Urothelium cell line (cell line): ENCODE measurements around the gene EBF4.
A peak's percentile ranks its signal among the peaks of the same experiment; 100 is the strongest.

ENCODE experiments used
- DNase-seq: peaks from one replicate; pipeline ENCODE4 v3.0.0; 2011; ENCODE audit warnings: low spot score, mixed read lengths
- FAIRE-seq: peaks from 2 replicates; lab custom pipeline; 2011; peaks lifted over from hg19 to GRCh38; lab: Jason Lieb, UNC

The EBF4 gene

DNA sequence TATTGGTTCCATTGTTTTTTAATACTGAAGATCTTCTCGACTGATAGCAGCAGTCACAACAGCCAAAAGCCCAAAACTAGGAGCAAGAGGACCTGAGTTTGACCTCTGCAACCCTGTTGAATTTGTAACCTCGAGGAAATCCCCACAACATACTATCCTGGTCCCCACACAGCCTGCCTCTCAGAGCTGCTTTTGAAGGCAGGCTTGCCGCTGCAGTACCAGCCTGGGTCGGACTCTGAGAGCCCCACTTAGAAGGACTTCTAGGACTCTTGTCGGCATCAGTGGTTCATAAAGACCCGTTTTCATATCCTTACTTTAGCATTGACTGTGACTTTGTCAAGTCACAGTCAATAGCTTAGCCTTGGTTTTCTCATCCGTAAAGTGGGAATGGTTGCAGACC, 49.3 kb downstream of the EBF4 start:
- FAIRE-seq = no peak
- no peak for DNase-seq

DNA sequence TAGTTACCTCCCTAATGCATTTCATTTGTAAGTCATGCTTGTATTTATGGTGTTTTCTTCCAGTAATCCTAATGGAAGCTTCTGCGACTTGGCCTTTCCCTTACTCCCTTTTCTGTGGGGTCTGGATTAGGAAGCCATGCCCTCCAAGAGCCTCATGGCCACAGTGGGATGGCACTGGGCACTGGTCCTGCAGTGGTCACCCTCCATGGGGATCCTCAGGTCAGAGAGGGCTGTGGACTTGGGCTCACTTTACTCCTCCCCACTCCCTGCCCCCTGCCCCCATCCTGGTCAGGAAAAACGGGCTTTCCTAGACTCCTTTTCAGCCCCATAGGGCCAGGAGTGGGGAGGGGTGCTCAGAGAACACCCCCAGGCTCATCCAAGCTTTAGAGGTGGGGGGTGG, 49.9 kb downstream of the EBF4 start:
- DNase-seq (no peak), FAIRE-seq (no peak)

DNA sequence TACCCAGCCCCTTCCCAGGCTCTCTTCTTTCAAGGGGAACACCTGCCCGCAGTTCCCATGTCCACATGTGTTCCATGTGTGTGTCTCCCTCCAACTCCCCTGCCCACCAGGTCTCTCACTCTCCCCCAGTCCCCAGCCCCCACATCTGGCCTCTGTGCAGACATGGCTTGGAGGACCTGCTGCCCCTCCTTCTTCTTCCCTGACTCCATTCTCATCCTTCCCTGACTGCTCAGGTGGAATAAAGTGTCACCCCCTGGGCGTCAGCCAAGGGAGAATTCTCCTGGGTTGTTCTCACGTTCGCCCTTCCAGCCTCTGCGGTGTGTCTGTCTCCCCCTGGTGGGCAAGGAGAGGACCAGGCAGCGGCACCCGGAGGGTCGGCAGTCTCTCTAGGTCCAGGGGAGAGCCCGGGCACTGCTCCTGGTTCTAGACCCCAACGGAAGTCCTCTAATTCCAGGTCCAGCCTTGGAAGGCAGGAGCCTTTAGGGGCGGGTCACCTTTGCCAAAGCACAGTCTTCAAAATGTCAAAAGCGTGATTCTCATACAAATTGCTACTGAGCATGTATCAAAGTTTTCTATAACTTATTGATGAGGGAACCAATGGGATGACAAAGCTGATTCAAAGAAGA, 50.5 kb downstream of the EBF4 start:
- DNase-seq (peak; percentile 79), FAIRE-seq (no peak)

- FAIRE-seq = no peak
- DNase-seq = no peak
Measured at GRCh38 chr20:2745060-2745910, 52.7 kb downstream of the EBF4 start.

DNA sequence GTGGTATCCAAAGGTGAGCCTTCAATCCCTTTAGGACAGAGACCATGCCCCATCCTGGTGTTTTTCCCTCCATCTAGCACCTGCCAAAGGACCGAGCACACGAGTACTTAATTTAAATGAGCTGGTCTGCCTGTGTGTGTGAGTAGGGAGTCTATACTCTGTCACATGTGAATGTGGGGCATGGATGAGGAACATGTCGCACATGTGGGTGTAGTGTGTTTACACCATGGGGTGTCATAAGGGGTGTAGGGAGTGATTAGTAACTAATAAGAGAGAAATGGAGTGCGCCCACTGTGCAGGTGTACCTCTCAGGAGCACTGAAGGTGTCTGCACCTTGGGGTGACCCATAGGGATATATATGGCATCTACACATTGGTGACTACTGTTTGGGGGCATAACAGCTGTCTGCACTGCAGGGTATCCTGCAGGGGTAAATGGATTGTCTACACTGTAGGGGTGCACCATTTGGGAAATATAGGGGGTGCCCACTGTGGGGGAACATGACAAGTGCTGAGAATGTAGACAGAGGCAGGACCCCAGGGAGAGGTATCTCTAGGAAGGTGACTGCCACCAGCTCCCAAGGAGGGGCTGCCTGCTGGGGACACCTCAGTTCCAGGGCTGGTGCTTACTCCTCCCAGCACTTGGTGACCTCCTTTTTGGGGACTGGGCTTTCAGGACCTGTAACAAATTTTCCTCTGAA, 53.5 kb downstream of the EBF4 start:
- FAIRE-seq (no peak), DNase-seq (no peak)

- FAIRE-seq = no peak
- no peak for DNase-seq
Measured at GRCh38 chr20:2746636-2747265, 54.2 kb downstream of the EBF4 start.

- DNase-seq = no peak
- FAIRE-seq = peak; percentile 85
Measured at GRCh38 chr20:2747676-2748235, 55.2 kb downstream of the EBF4 start.

DNA sequence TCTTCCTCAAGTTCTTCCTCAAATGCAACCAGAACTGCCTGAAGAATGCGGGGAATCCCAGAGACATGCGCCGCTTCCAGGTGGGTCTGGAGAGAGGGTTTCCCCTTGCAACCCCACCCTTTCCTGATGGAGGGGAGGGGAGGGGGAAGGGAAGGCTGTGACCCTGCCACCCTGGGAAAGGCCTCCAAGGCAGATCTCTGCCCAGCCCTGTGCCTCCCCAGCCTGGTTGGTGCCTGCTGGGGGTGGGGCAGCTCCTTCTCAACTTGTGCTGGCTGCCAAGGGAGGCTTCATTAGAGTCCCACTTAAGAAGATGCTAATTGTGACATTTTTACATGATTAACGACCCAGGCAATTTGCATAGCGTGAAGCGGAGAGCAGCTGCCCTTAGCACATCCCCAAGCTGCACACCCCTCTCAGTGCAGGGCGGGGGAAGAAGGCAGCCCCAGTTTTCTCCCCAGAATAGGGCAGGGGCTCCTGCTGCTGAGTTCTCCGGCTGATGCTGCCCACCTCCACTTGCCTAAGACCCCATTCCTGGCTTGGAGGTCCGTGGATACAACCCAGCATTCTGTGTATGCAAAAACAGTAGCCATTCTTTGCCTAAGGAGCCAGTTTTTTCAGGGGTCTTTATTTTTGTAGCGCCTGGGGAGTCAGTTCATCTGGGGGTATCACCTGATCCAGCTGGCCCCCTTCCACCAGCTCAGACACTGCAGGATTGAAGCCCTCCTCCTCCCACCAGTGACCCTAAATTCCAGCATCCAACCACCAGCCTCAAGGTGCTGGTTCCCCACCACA, 56.2 kb downstream of the EBF4 start:
- no peak for FAIRE-seq
- no peak for DNase-seq

DNA sequence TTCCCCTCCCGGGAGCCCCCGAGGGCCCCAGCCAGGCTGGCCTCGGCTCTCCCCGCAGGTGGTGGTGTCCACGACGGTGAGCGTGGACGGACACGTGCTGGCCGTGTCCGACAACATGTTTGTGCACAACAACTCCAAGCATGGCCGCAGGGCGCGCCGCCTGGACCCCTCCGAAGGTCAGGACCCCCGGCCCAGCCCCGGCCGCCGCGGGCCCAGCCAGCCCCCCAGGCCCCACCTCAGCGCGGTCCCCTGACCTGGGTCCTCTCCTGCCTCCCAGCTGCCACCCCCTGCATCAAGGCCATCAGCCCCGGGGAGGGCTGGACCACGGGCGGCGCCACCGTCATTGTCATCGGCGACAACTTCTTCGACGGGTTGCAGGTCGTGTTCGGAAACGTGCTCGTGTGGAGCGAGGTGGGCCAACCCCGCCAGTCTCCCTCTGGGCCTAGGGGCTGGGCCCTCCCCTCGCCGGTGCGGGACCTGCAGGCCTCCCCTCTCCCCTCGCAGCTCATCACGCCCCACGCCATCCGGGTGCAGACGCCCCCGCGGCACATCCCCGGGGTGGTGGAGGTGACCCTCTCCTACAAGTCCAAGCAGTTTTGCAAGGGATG, 56.9 kb downstream of the EBF4 start:
- no peak for FAIRE-seq
- DNase-seq = no peak

DNA sequence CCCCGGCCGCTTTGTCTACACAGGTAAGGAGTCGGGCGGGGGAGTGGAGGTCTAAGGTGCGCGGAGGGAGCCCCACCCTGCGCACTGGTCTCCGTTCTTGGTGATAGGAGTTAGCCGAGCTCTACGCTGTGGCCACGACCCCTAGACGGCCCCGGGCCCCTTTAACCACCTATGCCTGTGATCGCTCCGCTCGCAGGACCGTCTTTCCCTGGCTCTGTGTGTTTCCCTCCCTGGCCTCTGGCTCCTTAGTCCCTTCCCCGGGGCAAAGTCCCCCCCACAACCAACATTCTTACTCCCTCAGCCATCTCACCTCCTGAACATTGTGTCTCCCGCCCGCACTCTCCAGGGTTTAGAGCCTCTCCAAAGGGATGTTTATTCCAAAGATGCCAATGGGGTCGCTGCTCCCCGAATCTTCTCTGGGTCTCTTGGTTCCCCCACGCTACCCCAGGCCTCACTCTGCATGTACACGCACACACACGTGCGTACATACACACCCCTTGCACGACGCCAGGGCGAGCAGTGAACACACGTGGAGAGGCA, 57.4 kb downstream of the EBF4 start:
- no peak for FAIRE-seq
- DNase-seq = no peak

DNA sequence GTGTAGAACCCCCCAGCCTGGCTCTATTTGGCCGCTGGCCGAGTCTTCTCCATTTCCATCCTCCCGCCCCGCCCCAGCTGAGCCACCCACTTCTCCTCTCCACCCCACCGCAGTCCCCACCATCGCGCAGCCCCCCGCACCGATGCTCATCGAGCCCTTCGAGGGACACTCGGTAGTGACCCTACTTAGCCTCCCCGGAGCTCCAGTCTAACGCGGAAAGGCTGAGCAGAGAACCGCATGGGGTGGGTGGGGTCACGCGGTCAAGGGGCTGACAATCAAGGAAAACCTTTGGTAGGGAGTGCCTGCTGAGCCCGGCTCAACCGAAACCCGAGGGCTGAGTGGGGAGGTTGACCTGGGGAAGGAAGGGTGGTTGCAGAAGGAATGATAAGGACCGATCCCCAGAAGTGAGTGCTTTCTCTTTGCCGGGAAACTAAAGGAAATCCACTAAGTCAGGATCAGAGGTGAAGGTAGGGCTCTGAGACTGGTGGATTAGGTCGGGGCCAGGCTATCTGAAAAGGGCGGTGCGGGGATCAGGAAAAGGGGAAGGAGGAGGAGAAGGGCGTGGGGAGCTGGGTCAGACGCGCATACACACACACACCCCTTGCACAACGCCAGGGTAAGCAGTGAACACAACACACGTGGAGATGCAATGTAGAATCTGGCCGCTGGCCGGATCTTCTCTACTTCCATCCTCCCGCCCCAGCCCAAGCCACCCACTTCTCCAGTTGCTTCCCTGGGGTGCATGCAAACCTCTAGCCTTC, 58.1 kb downstream of the EBF4 start:
- DNase-seq = no peak

GRCh38 chr20:2751347-2751877, 58.8 kb downstream of the EBF4 start:
- DNase-seq = no peak

More for the DNA sequence above, 58.1 kb downstream of the EBF4 start:
- FAIRE-seq = no peak

GRCh38 chr20:2751878-2752566, 59.4 kb downstream of the EBF4 start:
- peak; percentile 90 for FAIRE-seq
- DNase-seq = peak; percentile 77

More at GRCh38 chr20:2751347-2751877, 58.8 kb downstream of the EBF4 start:
- no peak for FAIRE-seq

- peak; percentile 83 for DNase-seq
- FAIRE-seq = no peak
Measured at GRCh38 chr20:2752567-2753460, 60.2 kb downstream of the EBF4 start.

DNA sequence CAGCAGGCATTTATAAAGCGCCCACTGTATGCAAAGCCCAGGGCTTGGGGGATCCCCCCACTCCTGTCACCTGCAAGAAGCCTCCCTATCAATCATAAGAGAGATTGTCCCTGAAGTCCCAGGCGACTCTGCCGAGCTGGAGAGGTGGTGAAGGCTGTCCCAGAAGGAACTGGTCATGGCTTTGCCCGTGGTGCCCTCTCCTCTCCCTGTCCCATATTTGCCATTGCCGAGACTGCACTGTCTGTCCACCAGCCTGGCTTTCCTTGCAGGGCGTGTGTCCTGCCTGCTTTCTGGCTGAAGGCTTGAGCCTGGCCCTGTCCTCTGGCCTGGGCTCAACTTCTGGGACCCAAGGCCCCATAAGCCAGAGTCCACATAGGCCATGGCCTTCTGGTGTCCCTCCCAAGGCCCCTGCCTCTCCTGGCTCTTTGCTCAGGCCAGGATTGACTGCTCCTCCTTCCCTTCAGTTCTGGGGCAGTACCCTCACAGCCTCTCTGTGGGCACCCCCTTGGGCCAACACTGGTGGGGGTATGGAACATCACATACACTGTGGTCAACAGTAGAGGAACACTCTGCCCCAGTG, 61.0 kb downstream of the EBF4 start:
- FAIRE-seq (no peak), DNase-seq (no peak)

GRCh38 chr20:2754424-2754823, 61.8 kb downstream of the EBF4 start:
- no peak for DNase-seq
- no peak for FAIRE-seq
